ENCODE results near the gene TBXA2R. TPM values are rescaled to one million over a fixed set of nuclear protein-coding genes. Genes with fewer than 3 reads are reported as not detected.
A peak's percentile ranks its signal among the peaks of the same experiment; 100 is the strongest.

The TBXA2R gene
- total and polyA plus RNA-seq, 2 of the 4 experiments (the other 2 are of a cell fraction): 0.36 to 2.3 TPM

GRCh38 chr19:3605770-3606169, 905 bp downstream of the TBXA2R start:
- TF ChIP-seq RFX5 (IDR thresholded peaks at IDR 0.05; ENCODE audit: low read depth, low read length): no peak
- no peak for TF ChIP-seq MXI1 (IDR thresholded peaks at IDR 0.05; ENCODE audit: borderline replicate concordance, low read depth, low read length)
- no peak for TF ChIP-seq CHD1 (IDR thresholded peaks at IDR 0.05; ENCODE audit: low read depth, low read length)
- no peak for TF ChIP-seq CEBPB (IDR thresholded peaks at IDR 0.05; ENCODE audit: low read depth, low read length)
- no peak for TF ChIP-seq SMC3 (IDR thresholded peaks at IDR 0.05; ENCODE audit: low read depth, low read length)
- TF ChIP-seq, protein P1, sequence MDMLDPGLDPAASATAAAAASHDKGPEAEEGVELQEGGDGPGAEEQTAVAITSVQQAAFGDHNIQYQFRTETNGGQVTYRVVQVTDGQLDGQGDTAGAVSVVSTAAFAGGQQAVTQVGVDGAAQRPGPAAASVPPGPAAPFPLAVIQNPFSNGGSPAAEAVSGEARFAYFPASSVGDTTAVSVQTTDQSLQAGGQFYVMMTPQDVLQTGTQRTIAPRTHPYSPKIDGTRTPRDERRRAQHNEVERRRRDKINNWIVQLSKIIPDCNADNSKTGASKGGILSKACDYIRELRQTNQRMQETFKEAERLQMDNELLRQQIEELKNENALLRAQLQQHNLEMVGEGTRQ (IDR thresholded peaks at IDR 0.05; ENCODE audit: low read depth, low read length): no peak
- TF ChIP-seq POLR2A (IDR thresholded peaks at IDR 0.05; ENCODE audit: low read depth, low read length): no peak
- TF ChIP-seq RAD21 (IDR thresholded peaks at IDR 0.05; ENCODE audit: low read length): no peak
- no peak for TF ChIP-seq MAFK (IDR thresholded peaks at IDR 0.05; ENCODE audit: low read depth, low read length)
- no peak for TF ChIP-seq RCOR1 (IDR thresholded peaks at IDR 0.05; ENCODE audit: insufficient replicate concordance, low read length)
- TF ChIP-seq, protein P2, sequence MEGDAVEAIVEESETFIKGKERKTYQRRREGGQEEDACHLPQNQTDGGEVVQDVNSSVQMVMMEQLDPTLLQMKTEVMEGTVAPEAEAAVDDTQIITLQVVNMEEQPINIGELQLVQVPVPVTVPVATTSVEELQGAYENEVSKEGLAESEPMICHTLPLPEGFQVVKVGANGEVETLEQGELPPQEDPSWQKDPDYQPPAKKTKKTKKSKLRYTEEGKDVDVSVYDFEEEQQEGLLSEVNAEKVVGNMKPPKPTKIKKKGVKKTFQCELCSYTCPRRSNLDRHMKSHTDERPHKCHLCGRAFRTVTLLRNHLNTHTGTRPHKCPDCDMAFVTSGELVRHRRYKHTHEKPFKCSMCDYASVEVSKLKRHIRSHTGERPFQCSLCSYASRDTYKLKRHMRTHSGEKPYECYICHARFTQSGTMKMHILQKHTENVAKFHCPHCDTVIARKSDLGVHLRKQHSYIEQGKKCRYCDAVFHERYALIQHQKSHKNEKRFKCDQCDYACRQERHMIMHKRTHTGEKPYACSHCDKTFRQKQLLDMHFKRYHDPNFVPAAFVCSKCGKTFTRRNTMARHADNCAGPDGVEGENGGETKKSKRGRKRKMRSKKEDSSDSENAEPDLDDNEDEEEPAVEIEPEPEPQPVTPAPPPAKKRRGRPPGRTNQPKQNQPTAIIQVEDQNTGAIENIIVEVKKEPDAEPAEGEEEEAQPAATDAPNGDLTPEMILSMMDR (conservative IDR thresholded peaks at IDR 0.05; ENCODE audit: low read depth, low read length): no peak
- no peak for TF ChIP-seq ELK1 (IDR thresholded peaks at IDR 0.05; ENCODE audit: borderline replicate concordance, low read depth, low read length)
- no peak for TF ChIP-seq NFE2L2 (IDR thresholded peaks at IDR 0.05; ENCODE audit: low read depth, low read length)
- TF ChIP-seq BHLHE40 (IDR thresholded peaks at IDR 0.05; ENCODE audit: low read depth, low read length): no peak
- TF ChIP-seq MAZ (IDR thresholded peaks at IDR 0.05; ENCODE audit: borderline replicate concordance, low read depth, low read length): no peak
- TF ChIP-seq FOS (IDR thresholded peaks at IDR 0.05; ENCODE audit: low read depth, low read length): no peak
- Histone ChIP-seq H2BK5ac (ENCODE audit: low read depth, low read length, poor library complexity, severe bottlenecking) (no peak overlapping the region), H4K5ac (ENCODE audit: low read depth, low read length) (no peak overlapping the region), H2BK120ac (ENCODE audit: low read depth, low read length) (no peak overlapping the region), H3K9me1 (ENCODE audit: insufficient read depth, low read length) (0 out of 2 replicates have a peak, but pooled peaks cover 6% of the 10 kb centered on the region), H3K18ac (ENCODE audit: low read depth, low read length) (no peak overlapping the region), H3K4me2 (ENCODE audit: low read depth, low read length) (peak overlapping the region; percentile 52), H3K4ac (ENCODE audit: low read depth, low read length) (0 out of 2 replicates have a peak overlapping the region, but pooled peaks have one; percentile 27), H2AK9ac (replicated peaks; ENCODE audit: low read depth, low read length, poor library complexity) (peak overlapping the region; percentile 93), H3K79me1 (ENCODE audit: low read depth in 1 of 2, low read length in 2 of 2) (peaks cover 7 to 17% of the 10 kb centered on the region in 2 experiments), H3K9ac (ENCODE audit: low read depth, low read length) (peak overlapping the region; percentile 8; the same call in 1 of the 2 replicates), H3K4me1 (ENCODE audit: control insufficient read depth, insufficient read depth, low read length) (peaks cover 11% of the 10 kb centered on the region), H2BK20ac (ENCODE audit: low read depth, low read length) (no peak overlapping the region), H3K9me3 (ENCODE audit: control insufficient read depth, insufficient read depth, low read length) (no peaks in the 10 kb centered on the region), H3K36me3 (ENCODE audit: control insufficient read depth, insufficient read depth, low read length) (peaks cover 5% of the 10 kb centered on the region; the same call in 1 of the 2 replicates), H4K8ac (ENCODE audit: low read depth in 2 of 2, low read length in 2 of 2) (peak overlapping the region in 1 of 2 experiments; percentile 19; a peak in 1 of 4 replicates), H2AK5ac (ENCODE audit: low read depth, low read length) (peak overlapping the region; percentile 42; the same call in 1 of the 2 replicates), H3K14ac (replicated peaks; ENCODE audit: low read depth, low read length) (peak overlapping the region; percentile 74), H2BK15ac (ENCODE audit: low read depth, low read length) (peak overlapping the region; percentile 7; the same call in 1 of the 3 replicates), H3K27me3 (ENCODE audit: control insufficient read depth, insufficient read depth, low read length) (no peaks in the 10 kb centered on the region), H3K56ac (ENCODE audit: extremely low read depth, insufficient read depth, low read length) (no peak overlapping the region), H3K4me3 (ENCODE audit: insufficient read depth, low read depth, low read length) (peak overlapping the region; percentile 56), H4K20me1 (ENCODE audit: insufficient read depth, low read length) (no peaks in the 10 kb centered on the region), H3K23ac (ENCODE audit: low read depth, low read length) (peak overlapping the region; percentile 11; the same call in 1 of the 2 replicates), H2AFZ (replicated peaks; ENCODE audit: low read length, poor library complexity) (peak overlapping the region; percentile 98), H4K91ac (ENCODE audit: insufficient read depth, low read depth, low read length) (no peak overlapping the region), H3K27ac (ENCODE audit: insufficient read depth, low read length) (no peak overlapping the region)
- DNase-seq (no peak), ATAC-seq (ENCODE audit: low read depth) (no peak)
- ChIA-PET CTCF (no interaction called here), POLR2A (ENCODE audit: unreplicated experiment) (no interaction called here)
- BruUV-seq (replicated peaks): no TSS peak
- dilution Hi-C loops (cut with HindIII; ENCODE audit: low sequenced_read_pairs, unreplicated experiment): no loop called here
- in situ Hi-C loops (cut with MboI; ENCODE audit: low sequenced_read_pairs): loop anchor here (25.0 kb wide), 1 partner anchor 293 kb away; no protein-coding TSS in a partner anchor
- 88% methylated on average over 4 of the region's 5 CpGs; no CpG with 5 or more reads in 1 of the 2 experiments for WGBS, 2 experiments (ENCODE audit: extremely low coverage in 2 of 2, insufficient read length in 1 of 2)
- intact Hi-C loops (cut with micrococcal nuclease): no loop called here
